Gastroesophageal sphincter (tissue), 4 donors: ENCODE measurements around the gene BCL2L1. TPM values are rescaled to one million over a fixed set of nuclear protein-coding genes. Genes with fewer than 3 reads are reported as not detected.
"Not testable (repeated sequence)": the region's sequence is repeated elsewhere in the genome, so short reads cannot be mapped to it uniquely, and the experiment has no call there.

ENCODE experiments used
- ATAC-seq: fragments of 150-250 bp; one replicate; pipeline ENCODE4 v1.9.1; 2016; ENCODE audit warnings: mild to moderate bottlenecking, moderate library complexity
- H3K27ac ChIP-seq, 4 donors: fragments of 200-600 bp; sonication (generic) in 3 of 4; 1 replicate in 3 of 4; 2 replicates in 1 of 4; pipeline ENCODE4 v1.5.1; 2016 to 2019
- H3K27me3 ChIP-seq: fragments of 200-600 bp; sonication (generic); one replicate; pipeline ENCODE4 v1.5.1; 2019
- H3K36me3 ChIP-seq, 2 donors: fragments of 200-600 bp; sonication (generic); one replicate each; pipeline ENCODE4 v1.5.1; 2019; ENCODE audit warnings: control low read depth in 1 of 2
- H3K4me1 ChIP-seq, 3 donors: fragments of 200-600 bp; sonication (generic); 1 replicate in 2 of 3; 2 replicates in 1 of 3; pipeline ENCODE4 v1.5.1; 2016 to 2019; ENCODE audit warnings: control low read depth in 2 of 3
- H3K4me3 ChIP-seq, 2 donors: fragments of 200-600 bp; sonication (generic); one replicate each; pipeline ENCODE4 v1.5.1; 2019; ENCODE audit warnings: mild to moderate bottlenecking in 1 of 2, moderate library complexity in 1 of 2
- H3K9me3 ChIP-seq, 3 donors: fragments of 200-600 bp; sonication (generic); one replicate each; pipeline ENCODE4 v1.5.1; 2017 to 2019; ENCODE audit warnings: control low read depth in 2 of 3
- EP300 ChIP-seq: sonication (generic); formaldehyde crosslinking; IDR thresholded peaks from one replicate; pipeline ENCODE4 v1.6.1; 2017; ENCODE audit warnings: antibody characterized with exemption, mild to moderate bottlenecking
- POLR2A ChIP-seq, 2 donors: fragments of 450-650 bp; IDR thresholded peaks; one replicate each; pipeline ENCODE4 v1.6.1; 2017; ENCODE audit warnings: antibody characterized with exemption in 2 of 2, mild to moderate bottlenecking in 2 of 2, moderate library complexity in 1 of 2
- POLR2AphosphoS5 ChIP-seq: sonication (generic); formaldehyde crosslinking; IDR thresholded peaks from one replicate; pipeline ENCODE4 v1.6.1; 2017; ENCODE audit warnings: antibody characterized with exemption
- WGBS, 2 donors: methylation state at CpG; one replicate each; pipeline ENCODE4 v1.1.5; 2018; ENCODE audit warnings: low coverage in 1 of 2; 5-methylcytosine and 5-hydroxymethylcytosine counted together
- total RNA-seq, 4 donors: library from RNA; depleted of rRNA; stranded (reverse); fragments of >200 nt; gene quantifications; one replicate each; pipeline ENCODE4 v1.1.0, GENCODE V29; 2016
- TF ChIP-seq, protein P1 (sequence below), 4 experiments: fragments of 200-600 bp in 2 of 4; fragments of 450-650 bp in 2 of 4; sonication (generic) in 1 of 4; IDR thresholded peaks; one replicate each; pipeline ENCODE4 v1.5.1; 2017 to 2019; ENCODE audit warnings: antibody characterized with exemption in 4 of 4, mild to moderate bottlenecking in 2 of 4, moderate library complexity in 2 of 4

BCL2L1 gene
- total RNA-seq, 4 donors from 2014 or later = 71.9 to 171 (median 135) TPM

GRCh38 chr20:31758521-31758920 is 35.9 kb upstream of the BCL2L1 start:
- no peak overlapping the region for H3K4me3 ChIP-seq
- ATAC-seq = no peak
- H3K27ac ChIP-seq = no peak overlapping the region
- H3K4me1 ChIP-seq = no peaks in the 10 kb centered on the region
- no peaks in the 10 kb centered on the region for H3K9me3 ChIP-seq
- 65 to 66% methylated on average over 2 to 4 of the region's 4 CpGs for WGBS, 2 donors
- H3K27me3 ChIP-seq = no peaks in the 10 kb centered on the region
- TF ChIP-seq, protein P1, sequence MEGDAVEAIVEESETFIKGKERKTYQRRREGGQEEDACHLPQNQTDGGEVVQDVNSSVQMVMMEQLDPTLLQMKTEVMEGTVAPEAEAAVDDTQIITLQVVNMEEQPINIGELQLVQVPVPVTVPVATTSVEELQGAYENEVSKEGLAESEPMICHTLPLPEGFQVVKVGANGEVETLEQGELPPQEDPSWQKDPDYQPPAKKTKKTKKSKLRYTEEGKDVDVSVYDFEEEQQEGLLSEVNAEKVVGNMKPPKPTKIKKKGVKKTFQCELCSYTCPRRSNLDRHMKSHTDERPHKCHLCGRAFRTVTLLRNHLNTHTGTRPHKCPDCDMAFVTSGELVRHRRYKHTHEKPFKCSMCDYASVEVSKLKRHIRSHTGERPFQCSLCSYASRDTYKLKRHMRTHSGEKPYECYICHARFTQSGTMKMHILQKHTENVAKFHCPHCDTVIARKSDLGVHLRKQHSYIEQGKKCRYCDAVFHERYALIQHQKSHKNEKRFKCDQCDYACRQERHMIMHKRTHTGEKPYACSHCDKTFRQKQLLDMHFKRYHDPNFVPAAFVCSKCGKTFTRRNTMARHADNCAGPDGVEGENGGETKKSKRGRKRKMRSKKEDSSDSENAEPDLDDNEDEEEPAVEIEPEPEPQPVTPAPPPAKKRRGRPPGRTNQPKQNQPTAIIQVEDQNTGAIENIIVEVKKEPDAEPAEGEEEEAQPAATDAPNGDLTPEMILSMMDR (IDR thresholded peaks at IDR 0.05) = no peak
- TF ChIP-seq POLR2A (IDR thresholded peaks at IDR 0.05) = no peak
- TF ChIP-seq POLR2AphosphoS5 = no peak
- TF ChIP-seq EP300 = no peak
- H3K36me3 ChIP-seq = no peaks in the 10 kb centered on the region

- TF ChIP-seq POLR2AphosphoS5 (no peak), EP300 (no peak), POLR2A (IDR thresholded peaks at IDR 0.05) (no peak)
- TF ChIP-seq, protein P1 (IDR thresholded peaks at IDR 0.05) = no peak
- H3K4me3 ChIP-seq = no peak overlapping the region
- WGBS, 2 donors = 83 to 87% methylated on average over 3 of the region's 3 CpGs
- ATAC-seq = no peak
- H3K27me3 ChIP-seq = no peaks in the 10 kb centered on the region
- H3K36me3 ChIP-seq = no peaks in the 10 kb centered on the region
- no peaks in the 10 kb centered on the region for H3K4me1 ChIP-seq
- H3K9me3 ChIP-seq = no peaks in the 10 kb centered on the region
- no peak overlapping the region for H3K27ac ChIP-seq
These were observed 34.6 kb upstream of the BCL2L1 start for GRCh38 chr20:31757254-31757653.

GRCh38 chr20:31751126-31751525 is 28.5 kb upstream of the BCL2L1 start:
- TF ChIP-seq EP300 (no peak), POLR2A (IDR thresholded peaks at IDR 0.05) (no peak), POLR2AphosphoS5 (no peak)
- TF ChIP-seq, protein P1 (IDR thresholded peaks at IDR 0.05) = no peak
- H3K4me1 ChIP-seq = peaks cover 0 to 7% (median 0%) of the 10 kb centered on the region in 3 donors
- ATAC-seq = no peak
- no peaks in the 10 kb centered on the region for H3K27me3 ChIP-seq
- no peaks in the 10 kb centered on the region for H3K36me3 ChIP-seq
- no peak overlapping the region for H3K27ac ChIP-seq
- 26 to 38% methylated on average over 1 of the region's 1 CpG for WGBS, 2 donors
- H3K9me3 ChIP-seq = no peaks in the 10 kb centered on the region
- no peak overlapping the region for H3K4me3 ChIP-seq

DNA sequence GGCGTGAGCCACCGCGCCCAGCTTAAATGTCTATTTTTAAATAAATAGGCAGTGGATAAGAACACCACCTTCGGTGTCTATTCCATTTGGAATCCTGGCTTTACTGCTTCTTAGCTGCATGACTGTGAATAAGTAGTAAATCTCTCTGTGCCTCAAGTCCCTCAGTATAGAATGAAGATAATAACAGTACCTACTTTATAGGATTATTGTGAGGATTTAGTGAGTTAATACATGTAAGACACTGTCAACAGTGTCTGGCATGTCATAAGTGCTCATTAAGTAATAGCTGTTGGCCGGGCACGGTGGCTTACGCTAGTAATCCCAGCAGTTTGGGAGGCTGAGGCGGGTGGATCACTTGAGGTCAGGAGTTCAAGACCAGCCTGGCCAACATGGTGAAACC is 26.6 kb upstream of the BCL2L1 start:
- no peak for ATAC-seq
- 87 to 97% methylated on average over 8 of the region's 8 CpGs for WGBS, 2 donors
- Histone ChIP-seq H3K9me3 (no peaks in the 10 kb centered on the region), H3K27ac (no peak overlapping the region), H3K4me1 (peaks cover 0 to 7% (median 0%) of the 10 kb centered on the region in 3 donors), H3K36me3 (no peaks in the 10 kb centered on the region), H3K27me3 (no peaks in the 10 kb centered on the region), H3K4me3 (no peak overlapping the region)
- TF ChIP-seq POLR2A (IDR thresholded peaks at IDR 0.05) (no peak), POLR2AphosphoS5 (no peak), EP300 (no peak)
- TF ChIP-seq, protein P1 (IDR thresholded peaks at IDR 0.05) = no peak

DNA sequence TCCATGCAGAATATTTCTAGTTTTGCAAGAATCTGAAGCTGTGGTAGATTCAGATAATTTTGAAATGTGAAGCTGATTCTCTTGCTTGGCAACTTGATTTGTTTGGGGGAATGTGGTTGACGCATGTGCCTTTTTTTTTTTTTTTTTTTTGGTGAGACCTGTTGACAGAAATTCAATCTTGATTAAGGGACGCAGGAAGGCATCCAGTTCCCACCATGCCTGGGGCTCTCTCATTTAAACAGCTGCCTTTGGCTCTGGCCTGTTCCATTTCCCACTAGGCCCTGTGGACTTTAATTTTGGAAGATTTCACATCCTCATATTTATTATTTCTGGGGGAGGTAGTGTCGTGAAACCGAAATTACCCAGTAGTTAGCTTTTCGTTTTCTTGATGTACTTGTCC is 25.0 kb upstream of the BCL2L1 start:
- H3K27ac ChIP-seq = no peak overlapping the region
- no peaks in the 10 kb centered on the region for H3K9me3 ChIP-seq
- no peak for ATAC-seq
- 20 to 67% methylated on average over 4 to 5 of the region's 5 CpGs for whole genome bisulfite sequencing, 2 donors
- peaks cover 0 to 7% (median 0%) of the 10 kb centered on the region in 3 donors for H3K4me1 ChIP-seq
- H3K27me3 ChIP-seq = no peaks in the 10 kb centered on the region
- TF ChIP-seq POLR2AphosphoS5 (no peak), POLR2A (IDR thresholded peaks at IDR 0.05) (no peak), EP300 (no peak)
- TF ChIP-seq, protein P1 (IDR thresholded peaks at IDR 0.05) = no peak
- H3K4me3 ChIP-seq = no peak overlapping the region
- no peaks in the 10 kb centered on the region for H3K36me3 ChIP-seq

GRCh38 chr20:31747028-31747427 is 24.4 kb upstream of the BCL2L1 start:
- not testable (repeated sequence) for H3K4me3 ChIP-seq

More at GRCh38 chr20:31747028-31747427, 24.4 kb upstream of the BCL2L1 start:
- WGBS, 2 donors = 79 to 84% methylated on average over 8 to 10 of the region's 14 CpGs
- H3K4me1 ChIP-seq, H3K27me3 ChIP-seq, ATAC-seq, H3K36me3 ChIP-seq, H3K9me3 ChIP-seq, H3K27ac ChIP-seq: not testable (repeated sequence)
